ENCODE measurements around the gene XYLB.
"Not testable (repeated sequence)": the region's sequence is repeated elsewhere in the genome, so short reads cannot be mapped to it uniquely, and the experiment has no call there.

The XYLB gene

GRCh38 chr3:38383156-38383875 lies 36.7 kb downstream of the XYLB start:
- peaks cover 84% of the 10 kb centered on the region for H3K36me3 Mint-ChIP-seq (ENCODE audit: low read depth)
- DNase-seq, result no peak
- no peaks in the 10 kb centered on the region for H3K9me3 Mint-ChIP-seq
- H3K4me1 Mint-ChIP-seq (ENCODE audit: low read depth), result no peaks in the 10 kb centered on the region
- H3K27me3 Mint-ChIP-seq, result no peaks in the 10 kb centered on the region
- H3K4me3 Mint-ChIP-seq, result no peak overlapping the region
- no peak overlapping the region for H3K27ac Mint-ChIP-seq

- Mint-ChIP-seq H3K4me1 (ENCODE audit: low read depth) (no peaks in the 10 kb centered on the region), H3K9me3 (no peaks in the 10 kb centered on the region), H3K27ac (no peak overlapping the region), H3K27me3 (no peaks in the 10 kb centered on the region), H3K36me3 (ENCODE audit: low read depth) (peaks cover 56% of the 10 kb centered on the region), H3K4me3 (no peak overlapping the region)
- no peak for DNase-seq
These were observed 40.6 kb downstream of the XYLB start for GRCh38 chr3:38386992-38387750.

- no peaks in the 10 kb centered on the region for H3K9me3 Mint-ChIP-seq
- H3K4me1 Mint-ChIP-seq (ENCODE audit: low read depth), result no peaks in the 10 kb centered on the region
- peaks cover 49% of the 10 kb centered on the region for H3K36me3 Mint-ChIP-seq (ENCODE audit: low read depth)
- H3K27me3 Mint-ChIP-seq, result no peaks in the 10 kb centered on the region
- H3K4me3 Mint-ChIP-seq, result no peak overlapping the region
- no peak overlapping the region for H3K27ac Mint-ChIP-seq
- DNase-seq, result no peak
These were observed 41.3 kb downstream of the XYLB start for GRCh38 chr3:38387862-38388261.

- H3K27me3 Mint-ChIP-seq, result no peaks in the 10 kb centered on the region
- H3K4me3 Mint-ChIP-seq, result no peak overlapping the region
- no peak overlapping the region for H3K27ac Mint-ChIP-seq
- no peaks in the 10 kb centered on the region for H3K9me3 Mint-ChIP-seq
- H3K36me3 Mint-ChIP-seq (ENCODE audit: low read depth), result peaks cover 39% of the 10 kb centered on the region
- DNase-seq, result no peak
- H3K4me1 Mint-ChIP-seq (ENCODE audit: low read depth), result no peaks in the 10 kb centered on the region
These were observed 46.1 kb downstream of the XYLB start for GRCh38 chr3:38392604-38393163.

- no peak overlapping the region for H3K4me3 Mint-ChIP-seq
- no peaks in the 10 kb centered on the region for H3K4me1 Mint-ChIP-seq (ENCODE audit: low read depth)
- no peaks in the 10 kb centered on the region for H3K27me3 Mint-ChIP-seq
These were observed 49.7 kb downstream of the XYLB start for GRCh38 chr3:38396239-38396638.

GRCh38 chr3:38396861-38397260 lies 50.3 kb downstream of the XYLB start:
- Mint-ChIP-seq H3K27me3 (no peaks in the 10 kb centered on the region), H3K4me3 (no peak overlapping the region), H3K9me3 (no peaks in the 10 kb centered on the region), H3K4me1 (ENCODE audit: low read depth) (no peaks in the 10 kb centered on the region), H3K27ac (no peak overlapping the region), H3K36me3 (ENCODE audit: low read depth) (peaks cover 58% of the 10 kb centered on the region)
- DNase-seq, result no peak

More at GRCh38 chr3:38396239-38396638, 49.7 kb downstream of the XYLB start:
- Mint-ChIP-seq H3K9me3 (no peaks in the 10 kb centered on the region), H3K27ac (no peak overlapping the region), H3K36me3 (ENCODE audit: low read depth) (peaks cover 55% of the 10 kb centered on the region)
- DNase-seq, result no peak

- no peak for DNase-seq
- no peaks in the 10 kb centered on the region for H3K4me1 Mint-ChIP-seq (ENCODE audit: low read depth)
- no peak overlapping the region for H3K27ac Mint-ChIP-seq
- peaks cover 62% of the 10 kb centered on the region for H3K36me3 Mint-ChIP-seq (ENCODE audit: low read depth)
- H3K4me3 Mint-ChIP-seq, result no peak overlapping the region
- H3K27me3 Mint-ChIP-seq, result no peaks in the 10 kb centered on the region
- H3K9me3 Mint-ChIP-seq, result no peaks in the 10 kb centered on the region
These were observed 50.7 kb downstream of the XYLB start for GRCh38 chr3:38397320-38397719.

- H3K27ac Mint-ChIP-seq, result no peak overlapping the region
- peaks cover 73% of the 10 kb centered on the region for H3K36me3 Mint-ChIP-seq (ENCODE audit: low read depth)
- no peak overlapping the region for H3K4me3 Mint-ChIP-seq
- H3K9me3 Mint-ChIP-seq, result peaks cover 2% of the 10 kb centered on the region
- H3K4me1 Mint-ChIP-seq (ENCODE audit: low read depth), result no peaks in the 10 kb centered on the region
- H3K27me3 Mint-ChIP-seq, result no peaks in the 10 kb centered on the region
- DNase-seq, result no peak
These were observed 54.8 kb downstream of the XYLB start for GRCh38 chr3:38401246-38401962.

GRCh38 chr3:38404286-38404685 lies 57.7 kb downstream of the XYLB start:
- no peak for DNase-seq
- no peak overlapping the region for H3K4me3 Mint-ChIP-seq
- H3K27me3 Mint-ChIP-seq, result no peaks in the 10 kb centered on the region
- peaks cover 2% of the 10 kb centered on the region for H3K9me3 Mint-ChIP-seq
- H3K4me1 Mint-ChIP-seq (ENCODE audit: low read depth), result no peaks in the 10 kb centered on the region
- H3K27ac Mint-ChIP-seq, result no peak overlapping the region
- peaks cover 56% of the 10 kb centered on the region for H3K36me3 Mint-ChIP-seq (ENCODE audit: low read depth)

- H3K4me1 Mint-ChIP-seq (ENCODE audit: low read depth), result no peaks in the 10 kb centered on the region
- H3K36me3 Mint-ChIP-seq (ENCODE audit: low read depth), result no peaks in the 10 kb centered on the region
- no peak for DNase-seq
- H3K27me3 Mint-ChIP-seq, result no peaks in the 10 kb centered on the region
- no peak overlapping the region for H3K4me3 Mint-ChIP-seq
- H3K9me3 Mint-ChIP-seq, result no peaks in the 10 kb centered on the region
- no peak overlapping the region for H3K27ac Mint-ChIP-seq
These were observed 65.0 kb downstream of the XYLB start for GRCh38 chr3:38411591-38411990.

- not testable (repeated sequence) for H3K27me3 Mint-ChIP-seq; H3K4me3 Mint-ChIP-seq; DNase-seq; H3K27ac Mint-ChIP-seq; H3K36me3 Mint-ChIP-seq (ENCODE audit: low read depth); H3K9me3 Mint-ChIP-seq
- H3K4me1 Mint-ChIP-seq (ENCODE audit: low read depth), result peaks cover 22% of the 10 kb centered on the region
These were observed 74.2 kb downstream of the XYLB start for GRCh38 chr3:38420758-38421157.

- Mint-ChIP-seq H3K4me1 (ENCODE audit: low read depth) (peaks cover 32% of the 10 kb centered on the region), H3K27ac (no peak overlapping the region), H3K4me3 (no peak overlapping the region), H3K9me3 (no peaks in the 10 kb centered on the region), H3K27me3 (no peaks in the 10 kb centered on the region), H3K36me3 (ENCODE audit: low read depth) (no peaks in the 10 kb centered on the region)
- no peak for DNase-seq
These were observed 75.2 kb downstream of the XYLB start for GRCh38 chr3:38421679-38422336.

GRCh38 chr3:38426798-38427426 lies 80.3 kb downstream of the XYLB start:
- H3K27me3 Mint-ChIP-seq; H3K4me3 Mint-ChIP-seq; H3K27ac Mint-ChIP-seq; DNase-seq; H3K9me3 Mint-ChIP-seq; H3K36me3 Mint-ChIP-seq (ENCODE audit: low read depth): not testable (repeated sequence)
- H3K4me1 Mint-ChIP-seq (ENCODE audit: low read depth), result peaks cover 40% of the 10 kb centered on the region
